ENCODE measurements around the gene AP2A2.
"Not testable (repeated sequence)": the region's sequence is repeated elsewhere in the genome, so short reads cannot be mapped to it uniquely, and the experiment has no call there.

AP2A2 gene

DNA sequence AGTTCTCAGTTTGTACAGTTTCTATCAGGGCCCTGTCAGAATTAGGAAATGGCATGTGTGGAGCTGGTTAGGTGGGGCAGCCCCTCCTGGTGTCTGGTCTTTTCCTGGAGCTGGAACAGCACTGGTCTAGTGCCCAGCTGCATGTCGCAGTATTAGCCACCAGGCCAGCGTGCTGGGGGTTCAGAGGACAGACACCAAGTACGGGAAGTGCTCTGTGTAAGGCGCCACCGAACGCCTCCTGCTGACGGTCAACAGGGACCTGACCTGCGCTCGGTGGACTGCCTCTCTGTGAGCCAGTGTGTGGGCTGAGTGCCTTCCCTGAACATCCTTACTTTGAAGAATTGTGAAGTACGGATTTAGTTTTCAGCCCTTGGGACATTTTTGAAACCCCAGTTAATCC is 33.9 kb downstream of the AP2A2 start:
- no peak overlapping the region for H4K8ac ChIP-seq (ENCODE audit: low read depth, low read length)
- no peak overlapping the region for H2BK5ac ChIP-seq (ENCODE audit: low read length)
- no peak overlapping the region for H2AFZ ChIP-seq (ENCODE audit: low read length)
- no peak overlapping the region for H3K4me3 ChIP-seq (ENCODE audit: low read length in 2 of 2)
- no peak overlapping the region for H2BK15ac ChIP-seq (ENCODE audit: low read length)
- H4K91ac ChIP-seq (ENCODE audit: low read depth, low read length, poor library complexity), result no peak overlapping the region
- peak overlapping the region; percentile 35 for H3K18ac ChIP-seq (ENCODE audit: low read length)
- H3K23ac ChIP-seq (ENCODE audit: low read depth, low read length, poor library complexity), result peak overlapping the region; percentile 34
- no peaks in the 10 kb centered on the region for H3K27me3 ChIP-seq (ENCODE audit: control insufficient read depth in 3 of 3, insufficient read depth in 3 of 3, low read depth in 1 of 3, low read length in 3 of 3)
- H3K27ac ChIP-seq (replicated peaks; ENCODE audit: low read length), result no peak overlapping the region
- peaks cover 11 to 13% of the 10 kb centered on the region in 2 donors for H3K4me1 ChIP-seq (ENCODE audit: control insufficient read depth in 2 of 2, insufficient read depth in 1 of 2, low read depth in 1 of 2, low read length in 2 of 2)
- no peak for DNase-seq (ENCODE audit: low spot score)
- no peak overlapping the region for H2AK5ac ChIP-seq (ENCODE audit: low read depth, low read length)
- H3K14ac ChIP-seq (ENCODE audit: low read length), result no peak overlapping the region
- peaks cover 9% of the 10 kb centered on the region for H3K79me1 ChIP-seq (ENCODE audit: low read depth, low read length)
- peaks cover 14 to 70% of the 10 kb centered on the region in 2 donors for H3K36me3 ChIP-seq (replicated peaks in 1 of 2; ENCODE audit: control insufficient read depth in 2 of 2, insufficient read depth in 2 of 2, low read length in 2 of 2)
- H2BK12ac ChIP-seq (ENCODE audit: low read length), result no peak overlapping the region
- no CpG with 5 or more reads among the region's 10 CpGs for WGBS, 2 donors (ENCODE audit: extremely low coverage in 2 of 2, insufficient read length in 2 of 2, insufficient replicate concordance in 1 of 2)
- peaks cover 2 to 5% of the 10 kb centered on the region in 2 donors for H3K9me3 ChIP-seq (replicated peaks in 1 of 2; ENCODE audit: control insufficient read depth in 2 of 2, insufficient read depth in 1 of 2, low read depth in 1 of 2, low read length in 2 of 2)
- peak overlapping the region; percentile 58 for H3K4ac ChIP-seq (ENCODE audit: low read length)
- H3K4me2 ChIP-seq (ENCODE audit: insufficient read depth, low read length, poor library complexity, severe bottlenecking), result no peak overlapping the region
- H3K9ac ChIP-seq (ENCODE audit: low read depth, low read length, poor library complexity), result no peak overlapping the region
- no peak overlapping the region for H2BK120ac ChIP-seq (ENCODE audit: low read depth, low read length)

DNA sequence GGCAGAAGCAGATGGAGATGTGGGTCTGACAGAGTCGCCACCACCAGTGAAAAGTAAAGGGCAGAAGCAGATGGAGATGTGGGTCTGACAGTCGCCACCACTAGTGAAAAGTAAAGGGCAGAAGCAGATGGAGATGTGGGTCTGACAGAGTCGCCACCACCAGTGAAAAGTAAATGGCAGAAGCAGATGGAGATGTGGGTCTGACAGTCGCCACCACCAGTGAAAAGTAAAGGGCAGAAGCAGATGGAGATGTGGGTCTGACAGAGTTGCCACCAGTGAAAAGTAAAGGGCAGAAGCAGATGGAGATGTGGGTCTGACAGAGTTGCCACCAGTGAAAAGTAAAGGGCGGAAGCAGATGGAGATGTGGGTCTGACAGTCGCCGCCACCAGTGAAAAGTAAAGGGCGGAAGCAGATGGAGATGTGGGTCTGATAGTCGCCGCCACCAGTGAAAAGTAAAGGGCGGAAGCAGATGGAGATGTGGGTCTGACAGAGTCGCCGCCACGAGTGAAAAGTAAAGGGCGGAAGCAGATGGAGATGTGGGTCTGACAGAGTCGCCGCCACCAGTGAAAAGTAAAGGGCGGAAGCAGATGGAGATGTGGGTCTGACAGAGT is 35.7 kb downstream of the AP2A2 start:
- H3K9me3 ChIP-seq (replicated peaks in 1 of 2; ENCODE audit: control insufficient read depth in 2 of 2, insufficient read depth in 1 of 2, low read depth in 1 of 2, low read length in 2 of 2); H3K14ac ChIP-seq (ENCODE audit: low read length); H3K9ac ChIP-seq (ENCODE audit: low read depth, low read length, poor library complexity); H2BK15ac ChIP-seq (ENCODE audit: low read length); H2AFZ ChIP-seq (ENCODE audit: low read length); H2BK120ac ChIP-seq (ENCODE audit: low read depth, low read length); DNase-seq (ENCODE audit: low spot score); H3K27me3 ChIP-seq (ENCODE audit: control insufficient read depth in 3 of 3, insufficient read depth in 3 of 3, low read depth in 1 of 3, low read length in 3 of 3); H3K4me2 ChIP-seq (ENCODE audit: insufficient read depth, low read length, poor library complexity, severe bottlenecking); H3K4me1 ChIP-seq (ENCODE audit: control insufficient read depth in 2 of 2, insufficient read depth in 1 of 2, low read depth in 1 of 2, low read length in 2 of 2); H4K8ac ChIP-seq (ENCODE audit: low read depth, low read length); H2BK5ac ChIP-seq (ENCODE audit: low read length); H2AK5ac ChIP-seq (ENCODE audit: low read depth, low read length); H4K91ac ChIP-seq (ENCODE audit: low read depth, low read length, poor library complexity); H3K4ac ChIP-seq (ENCODE audit: low read length); H3K18ac ChIP-seq (ENCODE audit: low read length); H2BK12ac ChIP-seq (ENCODE audit: low read length); H3K27ac ChIP-seq (replicated peaks; ENCODE audit: low read length); H3K79me1 ChIP-seq (ENCODE audit: low read depth, low read length); H3K4me3 ChIP-seq (ENCODE audit: low read length in 2 of 2); H3K23ac ChIP-seq (ENCODE audit: low read depth, low read length, poor library complexity): not testable (repeated sequence)
- no CpG with 5 or more reads among the region's 18 CpGs for WGBS, 2 donors (ENCODE audit: extremely low coverage in 2 of 2, insufficient read length in 2 of 2, insufficient replicate concordance in 1 of 2)
- peaks cover 17 to 79% of the 10 kb centered on the region in 2 donors for H3K36me3 ChIP-seq (replicated peaks in 1 of 2; ENCODE audit: control insufficient read depth in 2 of 2, insufficient read depth in 2 of 2, low read length in 2 of 2)

DNA sequence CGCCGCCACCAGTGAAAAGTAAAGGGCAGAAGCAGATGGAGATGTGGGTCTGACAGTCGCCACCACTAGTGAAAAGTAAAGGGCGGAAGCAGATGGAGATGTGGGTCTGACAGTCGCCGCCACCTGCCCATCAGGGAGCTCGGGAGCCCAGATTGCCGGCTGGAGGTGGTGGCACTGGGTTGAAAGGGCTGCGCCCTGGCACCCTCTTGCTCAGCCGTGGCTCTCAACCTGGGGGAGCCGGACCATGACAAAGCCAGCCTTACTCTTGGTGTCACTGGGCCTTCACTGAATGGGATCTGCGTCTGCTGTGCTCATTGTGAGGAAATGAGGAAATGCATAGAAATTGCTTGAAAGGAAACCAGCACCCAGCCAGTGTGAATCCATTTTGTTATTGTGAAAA is 36.3 kb downstream of the AP2A2 start:
- Histone ChIP-seq H3K14ac (ENCODE audit: low read length) (no peak overlapping the region), H3K9me3 (replicated peaks in 1 of 2; ENCODE audit: control insufficient read depth in 2 of 2, insufficient read depth in 1 of 2, low read depth in 1 of 2, low read length in 2 of 2) (peaks cover 2 to 5% of the 10 kb centered on the region in 2 donors), H3K27me3 (ENCODE audit: control insufficient read depth in 3 of 3, insufficient read depth in 3 of 3, low read depth in 1 of 3, low read length in 3 of 3) (no peaks in the 10 kb centered on the region), H2AFZ (ENCODE audit: low read length) (no peak overlapping the region), H3K36me3 (replicated peaks in 1 of 2; ENCODE audit: control insufficient read depth in 2 of 2, insufficient read depth in 2 of 2, low read length in 2 of 2) (peaks cover 19 to 76% of the 10 kb centered on the region in 2 donors), H2AK5ac (ENCODE audit: low read depth, low read length) (no peak overlapping the region), H3K9ac (ENCODE audit: low read depth, low read length, poor library complexity) (no peak overlapping the region), H3K23ac (ENCODE audit: low read depth, low read length, poor library complexity) (no peak overlapping the region), H4K8ac (ENCODE audit: low read depth, low read length) (no peak overlapping the region), H2BK120ac (ENCODE audit: low read depth, low read length) (no peak overlapping the region), H3K27ac (replicated peaks; ENCODE audit: low read length) (no peak overlapping the region), H2BK15ac (ENCODE audit: low read length) (no peak overlapping the region), H3K4me2 (ENCODE audit: insufficient read depth, low read length, poor library complexity, severe bottlenecking) (no peak overlapping the region), H2BK12ac (ENCODE audit: low read length) (no peak overlapping the region), H3K4ac (ENCODE audit: low read length) (no peak overlapping the region), H2BK5ac (ENCODE audit: low read length) (no peak overlapping the region), H3K18ac (ENCODE audit: low read length) (no peak overlapping the region), H3K4me1 (ENCODE audit: control insufficient read depth in 2 of 2, insufficient read depth in 1 of 2, low read depth in 1 of 2, low read length in 2 of 2) (peaks cover 2 to 4% of the 10 kb centered on the region in 2 donors), H3K79me1 (ENCODE audit: low read depth, low read length) (peaks cover 2% of the 10 kb centered on the region), H4K91ac (ENCODE audit: low read depth, low read length, poor library complexity) (no peak overlapping the region), H3K4me3 (ENCODE audit: low read length in 2 of 2) (no peak overlapping the region)
- WGBS, 2 donors (ENCODE audit: extremely low coverage in 2 of 2, insufficient read length in 2 of 2, insufficient replicate concordance in 1 of 2), result no CpG with 5 or more reads among the region's 12 CpGs
- DNase-seq (ENCODE audit: low spot score), result no peak

DNA sequence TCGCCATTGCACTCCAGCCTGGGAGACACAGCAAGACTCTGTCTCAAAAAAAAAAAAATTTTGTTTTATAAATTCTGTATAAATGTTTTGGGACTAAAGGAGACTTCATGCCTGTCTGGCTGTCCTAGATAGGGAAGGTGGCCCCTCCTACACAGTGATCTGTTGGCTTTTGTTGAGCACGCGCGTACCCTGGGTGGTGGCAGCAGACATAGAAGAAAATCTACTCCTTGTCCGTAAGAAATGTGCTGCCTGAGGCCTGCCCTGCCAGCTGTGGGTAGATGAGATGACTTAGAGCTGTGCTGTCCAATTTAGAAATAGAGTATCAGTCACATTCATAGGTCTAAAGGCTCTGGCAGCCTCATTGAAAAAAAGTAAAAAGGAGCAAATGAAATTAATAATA is 37.0 kb downstream of the AP2A2 start:
- Histone ChIP-seq H4K8ac (ENCODE audit: low read depth, low read length) (no peak overlapping the region), H2BK120ac (ENCODE audit: low read depth, low read length) (no peak overlapping the region), H4K91ac (ENCODE audit: low read depth, low read length, poor library complexity) (no peak overlapping the region), H3K4ac (ENCODE audit: low read length) (no peak overlapping the region), H3K4me3 (ENCODE audit: low read length in 2 of 2) (no peak overlapping the region), H3K9me3 (replicated peaks in 1 of 2; ENCODE audit: control insufficient read depth in 2 of 2, insufficient read depth in 1 of 2, low read depth in 1 of 2, low read length in 2 of 2) (peaks cover 2 to 5% of the 10 kb centered on the region in 2 donors), H3K4me1 (ENCODE audit: control insufficient read depth in 2 of 2, insufficient read depth in 1 of 2, low read depth in 1 of 2, low read length in 2 of 2) (no peaks in the 10 kb centered on the region), H3K27me3 (ENCODE audit: control insufficient read depth in 3 of 3, insufficient read depth in 3 of 3, low read depth in 1 of 3, low read length in 3 of 3) (no peaks in the 10 kb centered on the region), H3K9ac (ENCODE audit: low read depth, low read length, poor library complexity) (no peak overlapping the region), H3K4me2 (ENCODE audit: insufficient read depth, low read length, poor library complexity, severe bottlenecking) (no peak overlapping the region), H3K23ac (ENCODE audit: low read depth, low read length, poor library complexity) (no peak overlapping the region), H2AFZ (ENCODE audit: low read length) (no peak overlapping the region), H3K14ac (ENCODE audit: low read length) (no peak overlapping the region), H3K18ac (ENCODE audit: low read length) (no peak overlapping the region), H2BK12ac (ENCODE audit: low read length) (no peak overlapping the region), H2BK5ac (ENCODE audit: low read length) (no peak overlapping the region), H2AK5ac (ENCODE audit: low read depth, low read length) (no peak overlapping the region), H3K36me3 (replicated peaks in 1 of 2; ENCODE audit: control insufficient read depth in 2 of 2, insufficient read depth in 2 of 2, low read length in 2 of 2) (peaks cover 19 to 75% of the 10 kb centered on the region in 2 donors), H3K27ac (replicated peaks; ENCODE audit: low read length) (no peak overlapping the region), H2BK15ac (ENCODE audit: low read length) (no peak overlapping the region), H3K79me1 (ENCODE audit: low read depth, low read length) (peaks cover 2% of the 10 kb centered on the region)
- WGBS, 2 donors (ENCODE audit: extremely low coverage in 2 of 2, insufficient read length in 2 of 2, insufficient replicate concordance in 1 of 2), result no CpG with 5 or more reads among the region's 5 CpGs
- DNase-seq (ENCODE audit: low spot score), result no peak
